ENCODE measurements around the gene PLA2G5. TPM values are rescaled to one million over a fixed set of nuclear protein-coding genes. Genes with fewer than 3 reads are reported as not detected.

The PLA2G5 gene
- total RNA-seq, 1 donor from 2014 or later = not detected

- TF ChIP-seq CTCF (IDR thresholded peaks at IDR 0.05; ENCODE audit: partially characterized antibody, unreplicated experiment) = no peak
- no peak overlapping the region for H3K27ac Mint-ChIP-seq (ENCODE audit: unreplicated experiment)
- H3K4me1 Mint-ChIP-seq (ENCODE audit: low read depth, unreplicated experiment) = no peaks in the 10 kb centered on the region
- H3K9me3 Mint-ChIP-seq (ENCODE audit: unreplicated experiment) = peaks cover 1% of the 10 kb centered on the region
- H3K27me3 Mint-ChIP-seq (ENCODE audit: unreplicated experiment) = peaks cover 2% of the 10 kb centered on the region
- no peak overlapping the region for H3K4me3 Mint-ChIP-seq (ENCODE audit: unreplicated experiment)
- no peak for DNase-seq
- H3K36me3 Mint-ChIP-seq (ENCODE audit: unreplicated experiment) = no peaks in the 10 kb centered on the region
These were observed 16.8 kb downstream of the PLA2G5 start for GRCh38 chr1:20086800-20087199.

- TF ChIP-seq CTCF (IDR thresholded peaks at IDR 0.05; ENCODE audit: partially characterized antibody, unreplicated experiment) = no peak
- H3K36me3 Mint-ChIP-seq (ENCODE audit: unreplicated experiment) = no peaks in the 10 kb centered on the region
- no peaks in the 10 kb centered on the region for H3K27me3 Mint-ChIP-seq (ENCODE audit: unreplicated experiment)
- H3K9me3 Mint-ChIP-seq (ENCODE audit: unreplicated experiment) = peaks cover 1% of the 10 kb centered on the region
- no peak overlapping the region for H3K4me3 Mint-ChIP-seq (ENCODE audit: unreplicated experiment)
- no peaks in the 10 kb centered on the region for H3K4me1 Mint-ChIP-seq (ENCODE audit: low read depth, unreplicated experiment)
- no peak overlapping the region for H3K27ac Mint-ChIP-seq (ENCODE audit: unreplicated experiment)
- no peak for DNase-seq
These were observed 17.7 kb downstream of the PLA2G5 start for GRCh38 chr1:20087668-20088067.

- Mint-ChIP-seq H3K27ac (ENCODE audit: unreplicated experiment) (no peak overlapping the region), H3K27me3 (ENCODE audit: unreplicated experiment) (peaks cover 4% of the 10 kb centered on the region), H3K4me1 (ENCODE audit: low read depth, unreplicated experiment) (no peaks in the 10 kb centered on the region), H3K9me3 (ENCODE audit: unreplicated experiment) (no peaks in the 10 kb centered on the region), H3K36me3 (ENCODE audit: unreplicated experiment) (no peaks in the 10 kb centered on the region), H3K4me3 (ENCODE audit: unreplicated experiment) (no peak overlapping the region)
- TF ChIP-seq CTCF (IDR thresholded peaks at IDR 0.05; ENCODE audit: partially characterized antibody, unreplicated experiment) = no peak
- no peak for DNase-seq
These were observed 19.5 kb downstream of the PLA2G5 start for GRCh38 chr1:20089328-20090077.

- Mint-ChIP-seq H3K9me3 (ENCODE audit: unreplicated experiment) (no peaks in the 10 kb centered on the region), H3K4me3 (ENCODE audit: unreplicated experiment) (no peak overlapping the region), H3K27me3 (ENCODE audit: unreplicated experiment) (peaks cover 4% of the 10 kb centered on the region), H3K27ac (ENCODE audit: unreplicated experiment) (no peak overlapping the region), H3K4me1 (ENCODE audit: low read depth, unreplicated experiment) (no peaks in the 10 kb centered on the region), H3K36me3 (ENCODE audit: unreplicated experiment) (no peaks in the 10 kb centered on the region)
- no peak for TF ChIP-seq CTCF (IDR thresholded peaks at IDR 0.05; ENCODE audit: partially characterized antibody, unreplicated experiment)
- no peak for DNase-seq
These were observed 20.1 kb downstream of the PLA2G5 start for GRCh38 chr1:20090119-20090518.

- H3K27me3 Mint-ChIP-seq (ENCODE audit: unreplicated experiment) = peaks cover 4% of the 10 kb centered on the region
- no peak for DNase-seq
- H3K27ac Mint-ChIP-seq (ENCODE audit: unreplicated experiment) = no peak overlapping the region
- H3K9me3 Mint-ChIP-seq (ENCODE audit: unreplicated experiment) = no peaks in the 10 kb centered on the region
- H3K4me3 Mint-ChIP-seq (ENCODE audit: unreplicated experiment) = no peak overlapping the region
- H3K36me3 Mint-ChIP-seq (ENCODE audit: unreplicated experiment) = no peaks in the 10 kb centered on the region
- no peaks in the 10 kb centered on the region for H3K4me1 Mint-ChIP-seq (ENCODE audit: low read depth, unreplicated experiment)
- TF ChIP-seq CTCF (IDR thresholded peaks at IDR 0.05; ENCODE audit: partially characterized antibody, unreplicated experiment) = no peak
These were observed 20.6 kb downstream of the PLA2G5 start for GRCh38 chr1:20090641-20091040.

Data from glutamatergic neuron (in vitro differentiated cells).